ENCODE data around the gene CREB3L2. TPM values are rescaled to one million over a fixed set of nuclear protein-coding genes. Genes with fewer than 3 reads are reported as not detected.

Gene CREB3L2
- total and polyA plus RNA-seq, 2 donors: 20.7 to 31.5 TPM

DNA sequence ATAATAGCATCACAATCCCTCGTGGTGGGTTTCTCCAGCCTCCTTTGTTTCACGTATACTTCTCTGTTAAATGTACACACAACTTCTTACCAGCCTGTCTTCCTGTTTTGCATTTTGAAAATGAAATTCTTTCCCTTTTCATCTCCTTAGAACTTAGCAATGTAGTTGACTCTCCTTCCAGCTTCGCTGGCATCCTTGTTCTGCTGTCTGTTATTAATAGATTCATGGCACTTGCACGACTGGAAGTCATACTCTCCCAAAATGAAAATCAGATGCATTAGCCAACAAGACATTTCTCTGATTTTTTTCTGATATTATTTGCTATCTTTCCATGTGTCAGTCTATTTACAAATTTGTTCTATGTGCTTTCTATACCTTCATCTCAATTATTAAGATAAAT, 3.0 kb upstream of the CREB3L2 start:
- Histone ChIP-seq H3K4me3 (ENCODE audit: low read depth, low read length) (no peak overlapping the region), H3K36me3 (ENCODE audit: insufficient read depth) (peaks cover 1% of the 10 kb centered on the region), H3K4me1 (ENCODE audit: insufficient read depth) (no peaks in the 10 kb centered on the region), H3K27ac (ENCODE audit: low read depth) (no peak overlapping the region)
- no peak for DNase-seq (ENCODE audit: extremely low spot score)
- WGBS: 79% methylated on average over 4 of the region's 4 CpGs

- no peaks in the 10 kb centered on the region for H3K36me3 ChIP-seq (ENCODE audit: insufficient read depth)
- DNase-seq (ENCODE audit: extremely low spot score): no peak
- H3K4me1 ChIP-seq (ENCODE audit: insufficient read depth): no peaks in the 10 kb centered on the region
- H3K4me3 ChIP-seq (ENCODE audit: low read depth, low read length): no peak overlapping the region
- H3K27ac ChIP-seq (ENCODE audit: low read depth): no peak overlapping the region
- 88% methylated on average over 4 of the region's 4 CpGs for WGBS
Measured at GRCh38 chr7:138004046-138004445, 2.2 kb upstream of the CREB3L2 start.

- WGBS: 59% methylated on average over 6 of the region's 6 CpGs
- Histone ChIP-seq H3K4me3 (ENCODE audit: low read depth, low read length) (no peak overlapping the region), H3K36me3 (ENCODE audit: insufficient read depth) (no peaks in the 10 kb centered on the region), H3K4me1 (ENCODE audit: insufficient read depth) (no peaks in the 10 kb centered on the region), H3K27ac (ENCODE audit: low read depth) (no peak overlapping the region)
- DNase-seq (ENCODE audit: extremely low spot score): no peak
Measured at GRCh38 chr7:138002828-138003189, 923 bp upstream of the CREB3L2 start.

DNA sequence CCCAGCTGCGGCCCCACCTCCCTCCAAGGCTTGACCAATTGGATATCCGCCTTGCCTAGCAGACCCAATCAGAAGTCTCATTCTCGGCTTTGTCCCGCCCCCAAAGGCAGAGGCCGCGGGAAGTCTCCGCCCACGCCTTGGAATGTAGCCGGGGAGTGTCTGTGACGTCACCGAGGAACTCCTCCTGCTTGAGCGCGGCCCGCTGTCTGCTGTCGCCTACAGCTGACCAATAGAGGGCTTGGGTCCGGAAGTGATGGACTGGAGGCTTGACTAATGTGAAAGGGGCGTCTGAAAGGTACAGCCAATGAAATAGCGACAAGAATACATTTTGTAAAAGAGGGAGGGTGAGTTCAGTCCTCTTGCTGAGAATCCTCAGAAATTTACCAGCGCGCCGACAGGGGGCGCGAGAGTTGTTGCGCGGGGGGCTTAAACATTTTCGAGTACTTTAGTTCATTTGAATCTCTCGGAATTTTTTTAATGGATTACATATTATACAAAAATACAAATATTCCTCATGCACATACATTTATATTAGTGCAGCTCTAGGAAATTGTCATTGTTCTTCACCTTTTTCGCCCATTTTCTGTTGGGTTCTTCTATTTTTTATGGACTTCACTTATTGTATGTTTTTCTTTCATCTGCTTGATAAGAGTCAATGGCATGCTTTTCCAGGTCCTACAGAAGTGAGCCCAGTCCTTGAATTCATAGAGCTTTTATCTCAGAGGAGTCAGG, 376 bp upstream of the CREB3L2 start:
- 2% methylated on average over 28 of the region's 28 CpGs for WGBS
- Histone ChIP-seq H3K4me1 (ENCODE audit: insufficient read depth) (no peaks in the 10 kb centered on the region), H3K36me3 (ENCODE audit: insufficient read depth) (no peaks in the 10 kb centered on the region), H3K27ac (ENCODE audit: low read depth) (no peak overlapping the region), H3K4me3 (ENCODE audit: low read depth, low read length) (peak overlapping the region; percentile 60)
- peak; percentile 99 for DNase-seq (ENCODE audit: extremely low spot score)

DNA sequence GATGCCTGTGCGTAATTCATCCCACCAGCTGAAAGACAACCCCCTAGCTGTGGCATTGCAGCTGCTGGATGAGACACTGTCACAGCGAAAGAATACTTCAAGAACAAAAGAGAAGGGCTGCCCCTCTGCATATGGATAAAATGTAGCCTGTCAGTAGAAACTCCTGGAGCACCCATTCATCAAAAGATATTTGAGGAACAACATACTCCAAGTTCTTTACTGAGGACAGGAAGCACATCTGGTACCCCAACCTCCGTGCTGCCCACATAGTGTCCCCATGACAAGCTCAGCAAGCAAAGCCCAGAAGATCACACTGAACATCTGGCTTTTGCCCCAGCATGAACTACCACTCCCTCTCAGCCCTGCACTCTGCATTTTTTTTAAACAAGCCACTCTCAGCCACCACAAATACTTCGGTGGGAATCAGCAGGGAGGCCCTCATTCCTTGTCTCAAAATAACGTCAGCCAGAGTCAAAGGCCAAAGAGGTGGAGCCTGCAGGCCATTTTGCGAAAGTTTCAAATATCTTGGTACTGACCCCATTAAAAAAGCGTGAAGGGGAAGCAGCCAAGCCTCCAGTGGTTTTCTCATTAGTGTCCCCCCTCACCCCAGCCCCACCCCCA, 1.7 kb downstream of the CREB3L2 start:
- Histone ChIP-seq H3K4me3 (ENCODE audit: low read depth, low read length) (peak overlapping the region; percentile 60), H3K27ac (ENCODE audit: low read depth) (peak overlapping the region; percentile 68), H3K36me3 (ENCODE audit: insufficient read depth) (no peaks in the 10 kb centered on the region), H3K4me1 (ENCODE audit: insufficient read depth) (no peaks in the 10 kb centered on the region)
- no peak for DNase-seq (ENCODE audit: extremely low spot score)
- 14% methylated on average over 7 of the region's 7 CpGs for WGBS

DNA sequence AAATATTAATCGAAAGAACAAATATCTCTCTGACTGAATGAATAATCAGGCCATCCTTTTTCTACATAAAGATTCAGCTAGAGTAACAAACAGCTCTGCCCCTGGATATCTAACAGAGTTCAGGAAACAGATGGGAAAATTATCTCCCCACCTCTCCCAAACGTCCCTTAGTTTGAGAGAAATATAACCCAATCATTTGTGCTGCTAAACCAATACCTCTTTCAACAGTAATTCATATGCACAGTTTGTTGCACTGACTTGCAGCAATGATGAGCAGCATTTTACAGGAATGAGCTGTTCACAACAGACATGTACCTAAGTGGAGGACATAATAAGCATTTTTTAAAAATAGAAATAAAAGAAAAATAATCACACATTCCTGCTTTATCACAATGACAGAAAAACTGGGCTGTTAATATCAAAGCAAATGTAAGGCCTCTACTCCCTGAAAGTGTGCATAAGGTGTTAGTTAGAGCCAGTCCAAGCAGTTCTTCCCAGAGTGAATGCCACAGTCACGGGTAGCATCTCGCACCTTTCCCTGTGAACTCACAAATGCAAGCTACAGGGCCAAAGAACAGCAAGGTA, 2.3 kb downstream of the CREB3L2 start:
- Histone ChIP-seq H3K4me1 (ENCODE audit: insufficient read depth) (no peaks in the 10 kb centered on the region), H3K4me3 (ENCODE audit: low read depth, low read length) (peak overlapping the region; percentile 2), H3K36me3 (ENCODE audit: insufficient read depth) (no peaks in the 10 kb centered on the region), H3K27ac (ENCODE audit: low read depth) (peak overlapping the region; percentile 68)
- 35% methylated on average over 4 of the region's 4 CpGs for WGBS
- no peak for DNase-seq (ENCODE audit: extremely low spot score)

DNA sequence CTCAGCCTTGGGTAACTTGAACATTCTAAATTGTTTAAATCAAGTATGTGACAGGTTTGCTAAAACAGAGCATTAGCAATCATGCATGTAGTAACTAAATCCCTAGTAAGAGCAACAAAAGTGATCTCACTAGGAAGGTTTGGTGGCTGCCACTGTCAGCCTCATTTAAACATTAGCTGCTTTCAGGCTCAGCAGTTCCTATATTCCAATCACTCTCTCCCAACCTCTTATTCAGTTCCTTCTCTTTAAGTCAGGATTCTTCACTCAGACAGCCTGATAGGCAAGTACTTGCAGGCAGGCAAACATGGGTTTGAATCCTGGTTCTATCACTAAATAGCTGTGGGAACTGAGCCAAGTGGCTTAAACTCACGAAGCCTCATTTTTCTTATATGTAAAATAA, 3.6 kb downstream of the CREB3L2 start:
- H3K36me3 ChIP-seq (ENCODE audit: insufficient read depth): no peaks in the 10 kb centered on the region
- no peaks in the 10 kb centered on the region for H3K4me1 ChIP-seq (ENCODE audit: insufficient read depth)
- whole genome bisulfite sequencing: 0% methylated on average over 1 of the region's 1 CpG
- H3K27ac ChIP-seq (ENCODE audit: low read depth): no peak overlapping the region
- H3K4me3 ChIP-seq (ENCODE audit: low read depth, low read length): no peak overlapping the region
- DNase-seq (ENCODE audit: extremely low spot score): no peak

DNA sequence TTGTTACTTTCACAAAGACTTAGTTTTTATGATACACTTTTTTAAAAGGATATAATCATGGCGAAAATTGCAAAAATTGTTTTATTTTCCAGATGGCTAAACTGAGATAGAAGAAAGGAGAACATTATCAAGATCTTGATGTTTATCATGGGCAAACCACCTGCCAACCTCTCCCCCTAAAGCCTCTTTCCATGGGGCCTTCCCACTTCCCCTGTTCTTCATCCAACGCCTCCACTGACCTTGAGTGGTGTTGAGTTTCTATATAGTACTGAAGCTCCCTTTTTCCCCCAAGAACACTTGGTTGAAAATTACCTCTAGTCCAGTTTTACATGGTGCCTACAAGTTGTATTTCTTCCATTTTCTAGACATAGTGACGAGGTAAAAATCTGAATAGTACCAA, 5.0 kb downstream of the CREB3L2 start:
- WGBS: 46% methylated on average over 3 of the region's 3 CpGs
- Histone ChIP-seq H3K36me3 (ENCODE audit: insufficient read depth) (no peaks in the 10 kb centered on the region), H3K27ac (ENCODE audit: low read depth) (no peak overlapping the region), H3K4me1 (ENCODE audit: insufficient read depth) (no peaks in the 10 kb centered on the region), H3K4me3 (ENCODE audit: low read depth, low read length) (no peak overlapping the region)
- no peak for DNase-seq (ENCODE audit: extremely low spot score)

DNA sequence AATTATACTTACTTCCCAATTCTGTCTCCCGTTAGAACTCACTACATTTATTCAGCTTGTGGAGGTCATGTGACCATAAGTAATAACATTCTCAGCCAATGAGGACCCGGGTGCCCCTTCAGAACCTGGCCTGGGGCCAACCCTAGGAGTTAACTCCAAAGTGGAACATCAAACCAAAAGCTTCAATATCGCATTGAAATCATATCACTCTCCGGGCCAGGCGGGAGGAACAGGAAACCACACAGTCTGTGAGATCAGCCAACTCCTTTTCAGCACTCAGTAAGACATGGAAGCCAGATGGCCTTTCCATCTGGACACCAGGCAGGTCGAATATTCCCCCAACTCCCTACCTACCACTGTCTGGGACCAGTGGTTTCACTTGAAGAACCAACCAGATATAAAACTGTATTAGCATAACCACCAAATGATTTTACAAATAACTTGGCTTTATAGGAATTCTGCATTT, 5.5 kb downstream of the CREB3L2 start:
- no peak for DNase-seq (ENCODE audit: extremely low spot score)
- Histone ChIP-seq H3K27ac (ENCODE audit: low read depth) (no peak overlapping the region), H3K4me1 (ENCODE audit: insufficient read depth) (no peaks in the 10 kb centered on the region), H3K36me3 (ENCODE audit: insufficient read depth) (no peaks in the 10 kb centered on the region), H3K4me3 (ENCODE audit: low read depth, low read length) (no peak overlapping the region)
- 22% methylated on average over 6 of the region's 6 CpGs for WGBS

DNA sequence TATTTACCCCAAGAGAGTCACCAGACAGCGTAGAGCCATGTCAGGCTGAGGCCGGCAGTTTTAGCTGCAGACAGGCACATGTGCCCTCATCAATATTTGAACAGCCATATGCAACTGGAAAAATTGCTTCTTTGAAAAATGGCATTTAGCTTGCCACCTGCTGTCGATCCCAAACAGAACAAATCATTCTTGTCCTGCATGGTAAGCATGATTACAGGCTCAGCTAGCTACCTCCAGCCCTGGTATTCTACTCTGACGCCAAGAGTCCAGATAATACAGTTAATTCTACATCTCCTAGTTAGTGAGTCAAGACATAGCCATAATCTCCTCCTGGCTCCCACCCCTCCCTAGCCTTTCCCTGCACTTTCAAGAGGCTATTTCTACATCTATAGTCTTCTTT, 7.7 kb downstream of the CREB3L2 start:
- H3K4me3 ChIP-seq (ENCODE audit: low read depth, low read length): no peak overlapping the region
- no peaks in the 10 kb centered on the region for H3K4me1 ChIP-seq (ENCODE audit: insufficient read depth)
- WGBS: 76% methylated on average over 4 of the region's 4 CpGs
- no peaks in the 10 kb centered on the region for H3K36me3 ChIP-seq (ENCODE audit: insufficient read depth)
- no peak overlapping the region for H3K27ac ChIP-seq (ENCODE audit: low read depth)
- DNase-seq (ENCODE audit: extremely low spot score): no peak

DNA sequence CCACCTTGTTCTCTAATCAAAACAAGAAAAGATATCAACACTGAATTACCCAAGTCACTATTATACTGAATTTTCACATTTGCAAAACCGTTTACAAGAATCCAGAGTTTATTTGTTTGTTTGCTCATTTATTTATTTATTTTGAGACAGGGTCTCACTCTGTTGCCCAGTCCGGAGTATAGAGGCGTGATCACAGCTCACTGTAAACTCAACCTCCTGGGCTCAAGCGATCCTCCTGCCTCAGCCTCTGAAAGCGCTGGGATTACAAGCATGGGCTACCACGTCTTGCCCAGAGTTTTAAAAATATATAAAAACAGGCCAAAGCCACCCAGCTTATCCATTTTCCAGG, 8.5 kb downstream of the CREB3L2 start:
- Histone ChIP-seq H3K36me3 (ENCODE audit: insufficient read depth) (no peaks in the 10 kb centered on the region), H3K4me3 (ENCODE audit: low read depth, low read length) (no peak overlapping the region), H3K4me1 (ENCODE audit: insufficient read depth) (peaks cover 3% of the 10 kb centered on the region), H3K27ac (ENCODE audit: low read depth) (peak overlapping the region; percentile 78)
- no peak for DNase-seq (ENCODE audit: extremely low spot score)
- WGBS: 86% methylated on average over 6 of the region's 6 CpGs

- Histone ChIP-seq H3K36me3 (ENCODE audit: insufficient read depth) (no peaks in the 10 kb centered on the region), H3K4me1 (ENCODE audit: insufficient read depth) (peaks cover 6% of the 10 kb centered on the region), H3K27ac (ENCODE audit: low read depth) (peak overlapping the region; percentile 78), H3K4me3 (ENCODE audit: low read depth, low read length) (no peak overlapping the region)
- DNase-seq (ENCODE audit: extremely low spot score): no peak
- 33% methylated on average over 5 of the region's 5 CpGs for WGBS
Measured at GRCh38 chr7:137992550-137993394, 9.1 kb downstream of the CREB3L2 start.

DNA sequence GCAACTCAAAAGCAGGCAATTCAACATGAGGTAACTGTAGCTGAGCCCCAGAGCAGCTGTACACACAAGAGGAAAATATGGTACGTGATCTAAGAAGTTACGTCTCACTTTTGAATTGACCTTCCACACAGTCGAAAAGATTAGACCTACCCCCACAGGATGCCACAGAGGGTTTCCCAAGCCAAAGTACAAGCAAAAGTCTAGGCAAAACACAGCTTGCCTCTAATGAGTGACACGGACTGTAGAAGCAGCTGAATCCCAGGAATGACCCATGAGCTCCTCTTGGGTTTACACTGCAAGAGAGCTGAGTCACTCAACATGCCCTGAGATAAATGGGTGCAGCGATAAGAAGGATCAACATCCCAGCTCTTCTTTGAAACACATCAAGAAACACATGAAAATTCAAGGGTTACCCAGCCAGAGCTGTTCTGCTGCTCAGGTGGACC, 9.8 kb downstream of the CREB3L2 start:
- H3K36me3 ChIP-seq (ENCODE audit: insufficient read depth): no peaks in the 10 kb centered on the region
- no peak for DNase-seq (ENCODE audit: extremely low spot score)
- 43% methylated on average over 5 of the region's 5 CpGs for WGBS
- H3K4me1 ChIP-seq (ENCODE audit: insufficient read depth): peaks cover 6% of the 10 kb centered on the region
- H3K27ac ChIP-seq (ENCODE audit: low read depth): peak overlapping the region; percentile 44
- H3K4me3 ChIP-seq (ENCODE audit: low read depth, low read length): no peak overlapping the region

Data from urinary bladder (tissue), 4 donors.